HepG2 (cell line): ENCODE measurements around the gene ZC3H4. TPM values are rescaled to one million over a fixed set of nuclear protein-coding genes. Genes with fewer than 3 reads are reported as not detected.

Source experiments
- BORCS8-MEF2B ChIP-seq: sonication (generic); formaldehyde crosslinking; IDR thresholded peaks from 2 replicates; pipeline ENCODE4 v1.8.0; 2022; ENCODE audit warnings: mild to moderate bottlenecking, missing genetic modification reagents
- EED ChIP-seq: sonication (generic); formaldehyde crosslinking; IDR thresholded peaks from 2 replicates; pipeline ENCODE4 v1.5.0; 2020; ENCODE audit warnings: mild to moderate bottlenecking, missing genetic modification reagents
- HNRNPL ChIP-seq: fragments of 200-400 bp; formaldehyde crosslinking; IDR thresholded peaks from 2 replicates; pipeline ENCODE4 v1.6.1; 2017; ENCODE audit warnings: mild to moderate bottlenecking, low read depth, low read length
- HOXA9 ChIP-seq: sonication (generic); formaldehyde crosslinking; IDR thresholded peaks from 2 replicates; pipeline ENCODE4 v1.8.1; 2022; ENCODE audit warnings: missing genetic modification reagents, mild to moderate bottlenecking, moderate library complexity, borderline replicate concordance
- MBNL3 ChIP-seq: fragments of 250-450 bp; sonication (Bioruptor Pico); conservative IDR thresholded peaks from 2 replicates; pipeline ENCODE4 v1.8.0; 2022; ENCODE audit warnings: mild to moderate bottlenecking, inconsistent platforms
- NR2F2 ChIP-seq: IDR thresholded peaks from 2 replicates; pipeline ENCODE4 v1.6.1; 2012; ENCODE audit warnings: low read depth, inconsistent platforms, borderline replicate concordance
- ONECUT2 ChIP-seq: sonication (generic); formaldehyde crosslinking; IDR thresholded peaks from 2 replicates; pipeline ENCODE4 v1.4.0; 2020; ENCODE audit warnings: missing genetic modification reagents
- PHF21A ChIP-seq: sonication (generic); formaldehyde crosslinking; IDR thresholded peaks from 2 replicates; pipeline ENCODE4 v1.5.0; 2020; ENCODE audit warnings: mild to moderate bottlenecking, missing genetic modification reagents
- PLRG1 ChIP-seq: fragments of 450-650 bp; conservative IDR thresholded peaks from 2 replicates; pipeline ENCODE4 v1.6.1; 2016
- RBM22 ChIP-seq: fragments of 200-400 bp; formaldehyde crosslinking; optimal IDR thresholded peaks from 2 replicates; pipeline ENCODE3; 2017; ENCODE audit warnings: mild to moderate bottlenecking, low read length, moderate library complexity
- SRSF9 ChIP-seq: fragments of 200-400 bp; formaldehyde crosslinking; IDR thresholded peaks from 2 replicates; pipeline ENCODE4 v1.6.1; 2018; ENCODE audit warnings: borderline replicate concordance, mild to moderate bottlenecking, low read depth, low read length; ENCODE audit not compliant: insufficient read depth, poor library complexity, severe bottlenecking
- SRY ChIP-seq: sonication (generic); formaldehyde crosslinking; IDR thresholded peaks from 2 replicates; pipeline ENCODE4 v1.8.0; 2022; ENCODE audit warnings: mild to moderate bottlenecking, missing genetic modification reagents
- TIGD3 ChIP-seq: sonication (generic); formaldehyde crosslinking; IDR thresholded peaks from 2 replicates; pipeline ENCODE4 v1.5.1; 2020; ENCODE audit warnings: mild to moderate bottlenecking, missing genetic modification reagents, borderline replicate concordance
- ZBTB1 ChIP-seq: sonication (generic); formaldehyde crosslinking; IDR thresholded peaks from 2 replicates; pipeline ENCODE4 v1.4.0; 2020; ENCODE audit warnings: missing genetic modification reagents, borderline replicate concordance
- ZNF350 ChIP-seq: sonication (generic); formaldehyde crosslinking; IDR thresholded peaks from 2 replicates; pipeline ENCODE4 v1.4.0; 2020; ENCODE audit warnings: mild to moderate bottlenecking, low read depth, missing genetic modification reagents, borderline replicate concordance
- ZNF451 ChIP-seq: sonication (generic); formaldehyde crosslinking; IDR thresholded peaks from 2 replicates; pipeline ENCODE4 v1.5.0; 2020; ENCODE audit warnings: mild to moderate bottlenecking, missing genetic modification reagents
- ZNF619 ChIP-seq: sonication (generic); formaldehyde crosslinking; IDR thresholded peaks from 2 replicates; pipeline ENCODE4 v1.4.0; 2020; ENCODE audit warnings: mild to moderate bottlenecking, missing genetic modification reagents
- ZNF781 ChIP-seq: sonication (generic); formaldehyde crosslinking; IDR thresholded peaks from 2 replicates; pipeline ENCODE4 v1.5.1; 2020; ENCODE audit warnings: borderline replicate concordance, mild to moderate bottlenecking, missing genetic modification reagents; ENCODE audit errors: not compliant biosample characterization
- polyA plus RNA-seq, 8 experiments: library from polyadenylated mRNA; depleted of rRNA in 3 of 8; stranded (reverse) in 7 of 8; unstranded in 1 of 8; fragments of >200 nt; fragmentation: Illumina TruSeq in 4 of 8; extraction: Trizol in 4 of 8; gene quantifications; 2 replicates each; pipeline versions ENCODE4 v1.2.1 to v1.2.3, GENCODE V29; 2011 to 2016; ENCODE audit warnings: low read depth in 4 of 8, missing spikeins in 1 of 8, mixed read lengths in 1 of 8; ENCODE audit not compliant: insufficient read depth in 1 of 8
- total RNA-seq, 5 experiments: library from RNA; depleted of rRNA; stranded (reverse); fragments of >200 nt; fragmentation: Illumina TruSeq; extraction: Trizol; gene quantifications; 2 replicates each; pipeline ENCODE4 v1.2.3, GENCODE V29; 2016; ENCODE audit warnings: low read depth in 1 of 5
- TF ChIP-seq, protein P1 (sequence below): sonication (generic); formaldehyde crosslinking; IDR thresholded peaks from 2 replicates; pipeline ENCODE4 v1.5.0; 2020; ENCODE audit warnings: missing genetic modification reagents, mild to moderate bottlenecking, borderline replicate concordance
- TF ChIP-seq, protein P2 (sequence below): sonication (generic); formaldehyde crosslinking; IDR thresholded peaks from 2 replicates; pipeline ENCODE4 v1.8.1; 2023; ENCODE audit warnings: mild to moderate bottlenecking, missing genetic modification reagents
- TF ChIP-seq, protein P3 (sequence below): sonication (generic); formaldehyde crosslinking; conservative IDR thresholded peaks from 2 replicates; pipeline ENCODE4 v1.8.1; 2023; ENCODE audit warnings: missing genetic modification reagents

ZC3H4 gene
- total and polyA plus RNA-seq, 2 of the 13 experiments (the other 11 are each of a cell fraction or from before 2014, with no cell fraction given) = 1.8 to 10.7 TPM

DNA sequence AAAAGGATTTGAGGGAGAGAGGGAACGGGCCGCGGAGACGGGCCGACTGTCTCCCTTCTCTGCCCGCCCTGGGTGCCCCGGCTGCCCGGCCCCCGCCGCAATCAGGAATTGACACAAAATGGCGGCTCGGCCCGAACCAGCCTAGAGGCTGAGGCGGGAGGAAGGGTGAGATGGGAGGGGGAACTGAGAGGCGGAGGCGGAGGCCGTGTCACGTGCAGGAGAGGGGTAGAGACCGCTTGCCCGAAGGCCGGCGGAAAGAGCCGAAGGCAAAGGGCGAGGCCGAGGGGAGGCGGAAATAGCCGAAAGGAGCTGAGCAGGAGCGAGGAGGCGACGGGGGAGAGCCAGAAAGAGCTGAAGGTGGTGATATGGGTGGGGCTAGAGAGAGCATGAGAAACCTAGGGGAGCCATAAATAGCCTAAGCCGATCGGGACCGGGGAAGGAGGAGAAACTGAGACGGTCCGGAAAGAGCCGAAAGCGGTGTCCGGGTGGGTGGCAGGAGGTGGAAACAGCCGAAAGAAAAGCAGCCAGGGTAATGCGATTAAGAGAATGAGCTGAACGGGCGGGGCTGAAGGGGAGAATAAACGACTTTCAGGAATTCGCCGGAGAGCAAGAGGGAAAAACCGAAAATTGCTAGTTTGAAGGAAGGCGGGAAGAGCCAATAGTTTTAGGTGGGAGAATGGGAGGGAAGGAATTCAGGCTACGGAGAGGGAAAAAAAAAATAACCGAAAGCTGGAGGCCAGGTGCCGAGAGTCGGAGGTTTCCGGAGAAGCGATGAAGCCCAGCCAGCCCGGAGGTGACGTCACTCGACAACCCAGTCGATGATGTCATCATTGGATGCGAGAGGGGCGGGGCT lies at the start of gene ZC3H4 (continued):
- TF ChIP-seq ZNF350 (CRISPR knock-in tag) (peak; percentile 75), MBNL3 (no peak), ZBTB1 (CRISPR knock-in tag) (no peak), HNRNPL (peak; percentile 89), ONECUT2 (CRISPR knock-in tag) (no peak), SRSF9 (no peak), PHF21A (peak; percentile 45), HOXA9 (CRISPR knock-in tag) (no peak), ZNF451 (CRISPR knock-in tag) (peak; percentile 76; the same call in 1 of the 2 replicates), TIGD3 (CRISPR knock-in tag) (no peak), EED (CRISPR knock-in tag) (no peak), ZNF619 (CRISPR knock-in tag) (0 out of 2 replicates have a peak, but pooled peaks have one; percentile 8), NR2F2 (0 out of 2 replicates have a peak, but pooled peaks have one; percentile 33), ZNF781 (CRISPR knock-in tag) (peak; percentile 59), BORCS8-MEF2B (peak; percentile 51; the same call in 1 of the 2 replicates), PLRG1 (no peak), RBM22 (peak; percentile 12), SRY (CRISPR knock-in tag) (peak; percentile 45; the same call in 1 of the 2 replicates)
- TF ChIP-seq, protein P1, sequence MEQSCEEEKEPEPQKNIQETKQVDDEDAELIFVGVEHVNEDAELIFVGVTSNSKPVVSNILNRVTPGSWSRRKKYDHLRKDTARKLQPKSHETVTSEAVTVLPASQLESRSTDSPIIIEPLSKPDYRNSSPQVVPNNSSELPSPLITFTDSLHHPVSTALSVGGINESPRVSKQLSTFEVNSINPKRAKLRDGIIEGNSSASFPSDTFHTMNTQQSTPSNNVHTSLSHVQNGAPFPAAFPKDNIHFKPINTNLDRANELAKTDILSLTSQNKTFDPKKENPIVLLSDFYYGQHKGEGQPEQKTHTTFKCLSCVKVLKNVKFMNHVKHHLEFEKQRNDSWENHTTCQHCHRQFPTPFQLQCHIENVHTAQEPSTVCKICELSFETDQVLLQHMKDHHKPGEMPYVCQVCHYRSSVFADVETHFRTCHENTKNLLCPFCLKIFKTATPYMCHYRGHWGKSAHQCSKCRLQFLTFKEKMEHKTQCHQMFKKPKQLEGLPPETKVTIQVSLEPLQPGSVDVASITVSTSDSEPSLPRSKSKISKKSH (CRISPR knock-in tag) = no peak
- TF ChIP-seq, protein P2, sequence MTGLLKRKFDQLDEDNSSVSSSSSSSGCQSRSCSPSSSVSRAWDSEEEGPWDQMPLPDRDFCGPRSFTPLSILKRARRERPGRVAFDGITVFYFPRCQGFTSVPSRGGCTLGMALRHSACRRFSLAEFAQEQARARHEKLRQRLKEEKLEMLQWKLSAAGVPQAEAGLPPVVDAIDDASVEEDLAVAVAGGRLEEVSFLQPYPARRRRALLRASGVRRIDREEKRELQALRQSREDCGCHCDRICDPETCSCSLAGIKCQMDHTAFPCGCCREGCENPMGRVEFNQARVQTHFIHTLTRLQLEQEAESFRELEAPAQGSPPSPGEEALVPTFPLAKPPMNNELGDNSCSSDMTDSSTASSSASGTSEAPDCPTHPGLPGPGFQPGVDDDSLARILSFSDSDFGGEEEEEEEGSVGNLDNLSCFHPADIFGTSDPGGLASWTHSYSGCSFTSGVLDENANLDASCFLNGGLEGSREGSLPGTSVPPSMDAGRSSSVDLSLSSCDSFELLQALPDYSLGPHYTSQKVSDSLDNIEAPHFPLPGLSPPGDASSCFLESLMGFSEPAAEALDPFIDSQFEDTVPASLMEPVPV (CRISPR knock-in tag) = 0 out of 2 replicates have a peak, but pooled peaks have one; percentile 14
- TF ChIP-seq, protein P3, sequence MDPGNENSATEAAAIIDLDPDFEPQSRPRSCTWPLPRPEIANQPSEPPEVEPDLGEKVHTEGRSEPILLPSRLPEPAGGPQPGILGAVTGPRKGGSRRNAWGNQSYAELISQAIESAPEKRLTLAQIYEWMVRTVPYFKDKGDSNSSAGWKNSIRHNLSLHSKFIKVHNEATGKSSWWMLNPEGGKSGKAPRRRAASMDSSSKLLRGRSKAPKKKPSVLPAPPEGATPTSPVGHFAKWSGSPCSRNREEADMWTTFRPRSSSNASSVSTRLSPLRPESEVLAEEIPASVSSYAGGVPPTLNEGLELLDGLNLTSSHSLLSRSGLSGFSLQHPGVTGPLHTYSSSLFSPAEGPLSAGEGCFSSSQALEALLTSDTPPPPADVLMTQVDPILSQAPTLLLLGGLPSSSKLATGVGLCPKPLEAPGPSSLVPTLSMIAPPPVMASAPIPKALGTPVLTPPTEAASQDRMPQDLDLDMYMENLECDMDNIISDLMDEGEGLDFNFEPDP = no peak
